ENCODE data around the gene ARHGAP10. TPM values are rescaled to one million over a fixed set of nuclear protein-coding genes. Genes with fewer than 3 reads are reported as not detected.
A peak's percentile ranks its signal among the peaks of the same experiment; 100 is the strongest.
"Not testable (repeated sequence)": the region's sequence is repeated elsewhere in the genome, so short reads cannot be mapped to it uniquely, and the experiment has no call there.

ARHGAP10 gene
- polyA plus RNA-seq, 1 donor: 39.4 TPM

DNA sequence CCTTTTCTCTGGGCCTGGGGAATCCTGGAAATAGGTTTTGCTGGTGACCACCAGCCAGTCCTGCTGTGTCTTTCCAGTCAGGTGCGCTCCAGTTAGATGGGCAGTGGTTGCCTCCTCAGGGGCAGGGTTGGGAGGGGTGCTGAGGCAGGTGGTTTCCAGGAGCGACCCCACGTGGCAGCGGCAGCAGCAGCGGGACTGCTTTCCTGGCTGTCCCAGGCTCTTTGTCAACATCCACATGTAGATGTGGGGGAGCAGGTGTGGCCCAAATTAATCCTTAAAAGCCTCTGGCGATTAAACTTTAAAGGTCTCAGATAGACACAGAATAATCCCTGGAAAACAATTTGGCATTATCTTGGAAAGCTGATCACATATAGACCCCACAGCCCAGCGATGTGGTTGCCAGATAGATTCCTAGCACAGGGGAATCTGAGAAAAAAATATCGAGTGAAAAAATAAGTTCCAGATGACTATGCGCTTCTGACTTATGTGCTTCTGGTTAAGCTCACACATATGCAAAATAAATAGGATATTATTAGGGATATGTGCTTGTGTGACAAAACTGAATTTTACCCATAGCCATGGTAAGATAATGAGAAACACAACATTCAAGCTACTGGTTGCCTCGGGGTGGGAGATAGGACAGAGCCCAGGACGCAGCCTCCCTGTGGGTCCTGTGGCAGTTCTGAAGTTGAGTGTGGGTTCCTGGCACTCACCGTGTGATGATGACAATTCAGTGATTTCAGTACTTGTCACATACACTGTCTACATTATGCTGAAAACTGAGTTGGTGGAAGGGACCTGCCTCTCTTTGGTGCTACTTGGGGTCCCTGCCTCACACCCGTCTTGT lies 336.4 kb downstream of the ARHGAP10 start:
- DNase-seq: no peak

- no peak for DNase-seq
Measured at GRCh38 chr4:148069086-148069894, 337.4 kb downstream of the ARHGAP10 start.

DNA sequence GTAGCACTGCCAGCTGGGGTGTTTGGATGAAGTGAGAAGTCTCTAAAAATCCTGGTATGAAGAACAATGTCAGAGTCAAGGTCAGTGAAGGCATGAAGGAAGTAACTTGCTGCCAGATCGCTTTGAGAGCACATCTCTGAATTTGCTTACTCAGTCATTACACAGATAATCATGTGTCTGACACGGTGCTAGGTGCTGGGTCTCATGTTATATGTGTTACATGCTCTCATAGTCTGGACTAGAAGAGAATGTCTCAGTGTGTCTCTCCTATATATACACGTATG lies 337.9 kb downstream of the ARHGAP10 start:
- no peak for DNase-seq

GRCh38 chr4:148071009-148071408 lies 339.1 kb downstream of the ARHGAP10 start:
- DNase-seq: no peak

DNA sequence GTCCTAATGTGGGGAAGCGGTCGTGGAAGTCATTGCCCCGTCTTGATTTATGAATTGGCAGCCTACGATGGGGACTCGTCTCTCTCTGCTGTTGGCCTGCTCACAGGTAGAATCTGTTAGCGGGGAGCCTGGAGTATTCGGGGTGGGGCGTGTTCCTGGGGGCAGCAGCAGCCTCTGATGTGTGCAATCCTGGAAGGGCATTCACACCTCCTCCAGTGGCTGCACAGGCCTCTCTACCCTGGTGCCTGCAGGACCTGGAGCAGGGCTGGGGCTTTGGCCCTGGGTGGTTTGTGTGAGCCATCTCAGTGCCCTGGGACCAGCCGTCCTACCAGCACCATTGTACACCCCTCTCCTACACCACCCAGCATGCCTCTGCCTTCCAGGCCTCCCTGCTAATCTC lies 340.9 kb downstream of the ARHGAP10 start:
- no peak for DNase-seq

- DNase-seq: no peak
Measured at GRCh38 chr4:148073349-148073748, 341.5 kb downstream of the ARHGAP10 start.

DNA sequence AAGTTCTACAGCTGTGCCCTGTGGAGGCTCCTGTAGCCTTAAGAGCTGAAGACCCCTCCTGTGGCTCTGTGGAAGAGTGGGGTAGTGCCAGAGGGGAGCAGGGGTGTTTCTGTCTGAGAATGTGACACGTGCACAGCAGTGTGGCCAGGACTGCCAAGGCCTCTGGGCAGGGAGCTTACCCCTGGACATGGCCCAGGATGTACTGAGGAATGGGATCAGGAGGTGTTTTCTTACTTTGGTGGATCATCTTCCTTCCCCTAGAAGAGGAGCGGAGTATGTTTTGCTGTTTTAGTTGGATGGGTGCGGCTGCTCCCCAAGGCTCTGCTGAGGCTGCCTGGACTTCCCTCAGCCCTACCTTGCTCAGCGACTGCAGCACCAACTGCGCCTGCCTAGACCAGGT lies 342.6 kb downstream of the ARHGAP10 start:
- no peak for DNase-seq

DNA sequence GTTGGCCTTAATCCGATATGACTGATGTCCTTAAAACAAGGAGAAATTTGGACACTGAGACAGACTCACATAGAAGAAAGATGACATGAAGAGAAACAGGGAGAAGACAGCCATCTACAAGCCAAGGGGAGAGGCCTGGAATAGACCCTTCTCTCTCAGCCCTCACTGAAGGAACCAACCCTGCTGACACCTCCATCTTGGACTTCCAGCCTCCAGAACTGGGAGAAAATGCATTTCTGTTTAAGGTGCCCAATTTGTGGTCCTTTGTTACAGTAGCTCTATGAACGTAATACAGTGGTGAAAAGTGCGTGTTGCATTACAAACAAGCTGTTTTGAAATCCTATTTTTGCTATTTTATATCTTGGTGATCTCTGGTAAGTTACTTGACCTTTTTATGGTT lies 343.6 kb downstream of the ARHGAP10 start:
- no peak for DNase-seq

GRCh38 chr4:148076964-148077363 lies 345.1 kb downstream of the ARHGAP10 start:
- DNase-seq: no peak

DNA sequence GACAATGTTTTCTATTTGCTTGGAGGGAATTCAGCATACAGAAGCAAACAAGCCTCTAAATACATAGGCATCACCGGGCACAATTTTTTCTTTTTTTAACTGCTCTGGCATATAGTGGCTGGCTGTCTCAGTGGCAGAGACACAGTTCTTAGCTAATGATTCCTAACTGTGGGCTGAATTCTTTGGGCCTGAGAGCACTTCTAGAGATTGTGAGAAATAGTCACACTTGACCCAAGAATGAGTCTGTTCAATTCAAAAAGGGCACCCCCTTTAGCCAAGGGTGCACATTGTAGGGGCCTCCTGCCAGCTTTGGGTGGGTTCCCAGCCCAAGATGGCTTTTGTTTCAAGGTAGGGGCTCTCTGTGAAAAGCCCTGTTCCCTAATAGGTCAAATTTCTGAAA lies 345.7 kb downstream of the ARHGAP10 start:
- DNase-seq: no peak

DNA sequence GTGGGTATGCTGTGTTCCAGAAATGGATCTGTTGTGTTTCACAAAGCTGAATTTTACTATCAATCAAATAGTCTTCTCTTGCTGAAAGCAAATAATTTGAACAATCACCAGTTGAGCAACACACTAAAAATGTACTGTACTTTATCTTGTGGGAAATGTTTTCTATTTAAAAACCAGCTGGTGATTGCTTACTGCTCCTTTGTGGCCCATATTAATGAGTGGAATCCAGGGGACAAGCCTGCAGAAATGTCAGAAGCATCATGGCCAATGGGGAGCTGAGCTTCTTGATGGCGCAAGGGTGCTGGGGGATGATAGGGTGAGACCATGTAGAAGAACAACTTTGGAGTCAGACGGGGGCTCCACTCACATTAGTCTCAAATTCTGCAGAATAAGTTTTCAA lies 346.2 kb downstream of the ARHGAP10 start:
- DNase-seq: no peak

- DNase-seq: peak; percentile 43
Measured at GRCh38 chr4:148079961-148080360, 348.1 kb downstream of the ARHGAP10 start.

GRCh38 chr4:148081267-148081666 lies 349.4 kb downstream of the ARHGAP10 start:
- no peak for DNase-seq

DNA sequence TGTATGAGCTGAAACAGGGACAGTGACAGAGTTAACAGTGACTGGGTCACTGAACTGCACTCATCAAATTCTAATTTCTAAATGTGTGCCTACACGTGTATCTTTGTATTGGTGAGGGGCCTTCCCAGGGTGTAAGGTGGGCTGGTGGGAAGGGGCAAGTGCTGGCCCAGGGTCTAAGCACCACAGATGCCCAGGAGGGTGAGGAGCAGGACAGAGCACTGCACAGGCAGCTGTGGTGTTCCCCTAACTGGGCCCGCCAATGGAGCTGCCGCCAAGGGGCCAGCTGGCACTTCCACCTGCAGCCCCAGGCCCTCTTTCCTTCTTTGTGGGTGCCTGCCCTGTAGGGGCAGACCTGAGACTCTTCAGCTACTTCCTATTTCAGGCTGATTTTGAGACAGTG lies 349.9 kb downstream of the ARHGAP10 start:
- DNase-seq: no peak

DNA sequence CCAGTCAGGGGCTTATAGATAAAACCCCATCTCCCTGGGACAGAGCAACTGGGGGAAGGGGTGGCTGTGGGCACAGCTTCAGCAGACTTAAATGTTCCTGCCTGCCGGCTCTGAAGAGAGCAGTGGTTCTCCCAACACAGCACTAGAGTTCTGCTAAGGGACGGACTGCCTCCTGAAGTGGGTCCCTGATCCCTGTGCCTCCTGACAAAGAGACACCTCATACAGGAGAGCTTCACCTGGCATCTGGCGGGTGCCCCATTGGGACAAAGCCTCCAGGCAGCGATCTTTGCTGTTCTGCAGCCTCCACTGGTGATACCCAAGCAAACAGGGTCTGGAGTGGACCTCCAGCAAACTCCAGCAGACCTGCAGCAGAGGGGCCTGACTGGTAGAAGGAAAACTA lies 351.2 kb downstream of the ARHGAP10 start:
- DNase-seq: not testable (repeated sequence)

GRCh38 chr4:148089624-148090023 lies 357.7 kb downstream of the ARHGAP10 start:
- DNase-seq: no peak

DNA sequence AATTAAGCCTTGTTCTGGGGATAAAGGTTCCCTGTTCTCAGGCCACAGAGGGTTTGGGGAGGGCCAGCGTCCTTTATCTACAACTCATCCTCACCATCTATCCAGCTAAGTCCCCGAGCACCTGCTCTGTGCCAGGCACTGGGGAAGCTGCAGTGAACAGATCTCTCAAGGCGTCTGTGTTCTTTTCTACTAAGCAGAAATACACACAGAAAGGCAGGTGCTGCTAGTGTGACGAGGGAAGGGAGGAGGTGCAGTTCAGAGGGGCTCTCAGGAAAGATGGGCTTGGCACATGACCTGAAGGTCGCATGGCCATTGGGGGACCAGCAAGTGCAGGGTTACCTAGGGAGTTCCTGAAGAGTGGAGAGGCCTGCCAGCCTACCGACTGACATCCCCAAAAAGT lies 358.1 kb downstream of the ARHGAP10 start:
- no peak for DNase-seq

- DNase-seq: no peak
Measured at GRCh38 chr4:148090503-148091476, 358.9 kb downstream of the ARHGAP10 start.

- DNase-seq: no peak
Measured at GRCh38 chr4:148091896-148092295, 360.0 kb downstream of the ARHGAP10 start.

GRCh38 chr4:148092316-148093014 lies 360.6 kb downstream of the ARHGAP10 start:
- no peak for DNase-seq

GRCh38 chr4:148093065-148093464 lies 361.2 kb downstream of the ARHGAP10 start:
- DNase-seq: no peak

DNA sequence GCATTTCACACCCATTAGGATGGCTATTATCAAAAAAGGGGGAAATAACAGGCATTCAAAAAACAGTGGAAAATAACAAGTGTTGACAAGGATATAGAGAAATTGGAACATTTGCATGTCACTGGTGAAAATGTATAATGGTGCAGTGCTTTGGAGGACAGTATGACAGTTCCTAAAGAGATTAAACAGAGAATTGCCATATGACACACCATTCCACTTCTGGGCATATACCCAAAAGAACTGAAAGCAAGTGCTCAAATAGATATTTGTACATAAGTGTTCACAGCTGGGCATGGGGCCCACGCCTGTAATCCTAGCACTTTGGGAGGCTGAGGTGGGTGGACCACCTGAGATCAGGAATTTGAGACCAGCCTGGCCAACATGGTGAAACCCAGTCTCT lies 362.3 kb downstream of the ARHGAP10 start:
- DNase-seq: no peak

All from hindlimb muscle (tissue), 1 donor.